Activated T-cell treated with anti-CD3 and anti-CD28 coated beads, Interleukin-2, amount 50 U/mL, for 4 hours (primary cell): ENCODE data around the gene SSBP3. TPM values are rescaled to one million over a fixed set of nuclear protein-coding genes. Genes with fewer than 3 reads are reported as not detected.
"Not testable (repeated sequence)": the region's sequence is repeated elsewhere in the genome, so short reads cannot be mapped to it uniquely, and the experiment has no call there.

Source experiments
- ATAC-seq, 2 donors: fragments of 200-7000 bp; cut with Tn5 transposase; one replicate each; pipeline ENCODE4 v1.10.0; 2021
- DNase-seq: peaks from one replicate; pipeline ENCODE4 v3.0.0-alpha.2; 2020
- H3K27me3 Mint-ChIP-seq: one replicate; pipeline ENCODE4 v1.8.0; 2021; ENCODE audit warnings: low read depth, mixed read lengths
- H3K36me3 Mint-ChIP-seq: one replicate; pipeline ENCODE4 v1.8.0; 2022; ENCODE audit warnings: mixed read lengths; ENCODE audit not compliant: insufficient read depth
- H3K4me1 Mint-ChIP-seq: one replicate; pipeline ENCODE4 v1.8.0; 2021; ENCODE audit warnings: low read depth, mixed read lengths
- H3K4me3 Mint-ChIP-seq: one replicate; pipeline ENCODE4 v1.8.0; 2021; ENCODE audit warnings: mild to moderate bottlenecking, moderate library complexity, mixed read lengths
- H3K9me3 Mint-ChIP-seq: one replicate; pipeline ENCODE4 v1.8.0; 2021; ENCODE audit warnings: mixed read lengths
- total RNA-seq, 3 donors: library from RNA; stranded (reverse); gene quantifications; one replicate each; pipeline ENCODE4 v1.2.1, GENCODE V29; 2021

The SSBP3 gene
- total RNA-seq, 3 donors from 2014 or later = 36.2 to 39.1 (median 37.5) TPM

GRCh38 chr1:54421101-54421504 lies 14.9 kb upstream of the SSBP3 start:
- no peak for ATAC-seq
- no peak overlapping the region for H3K4me3 Mint-ChIP-seq
- peaks cover 3% of the 10 kb centered on the region for H3K27me3 Mint-ChIP-seq
- no peaks in the 10 kb centered on the region for H3K9me3 Mint-ChIP-seq
- H3K4me1 Mint-ChIP-seq = peaks cover 3% of the 10 kb centered on the region
- no peaks in the 10 kb centered on the region for H3K36me3 Mint-ChIP-seq
- no peak for DNase-seq

- DNase-seq, ATAC-seq, H3K4me1 Mint-ChIP-seq, H3K27me3 Mint-ChIP-seq, H3K4me3 Mint-ChIP-seq, H3K9me3 Mint-ChIP-seq, H3K36me3 Mint-ChIP-seq: not testable (repeated sequence)
Measured at GRCh38 chr1:54418598-54418997, 12.4 kb upstream of the SSBP3 start.

- Mint-ChIP-seq H3K27me3 (peaks cover 1% of the 10 kb centered on the region), H3K36me3 (no peaks in the 10 kb centered on the region), H3K9me3 (no peaks in the 10 kb centered on the region), H3K4me1 (peaks cover 20% of the 10 kb centered on the region), H3K4me3 (no peak overlapping the region)
- DNase-seq (no peak), ATAC-seq (no peak)
Measured at GRCh38 chr1:54417123-54417522, 10.9 kb upstream of the SSBP3 start.

GRCh38 chr1:54416435-54416834 lies 10.2 kb upstream of the SSBP3 start:
- H3K27me3 Mint-ChIP-seq = no peaks in the 10 kb centered on the region
- ATAC-seq = no peak
- no peak overlapping the region for H3K4me3 Mint-ChIP-seq
- no peak for DNase-seq
- H3K36me3 Mint-ChIP-seq = no peaks in the 10 kb centered on the region
- H3K4me1 Mint-ChIP-seq = peaks cover 20% of the 10 kb centered on the region
- no peaks in the 10 kb centered on the region for H3K9me3 Mint-ChIP-seq

GRCh38 chr1:54415991-54416390 lies 9.8 kb upstream of the SSBP3 start:
- H3K4me3 Mint-ChIP-seq = no peak overlapping the region
- no peaks in the 10 kb centered on the region for H3K36me3 Mint-ChIP-seq
- DNase-seq (no peak), ATAC-seq (no peak)
- no peaks in the 10 kb centered on the region for H3K27me3 Mint-ChIP-seq
- no peaks in the 10 kb centered on the region for H3K9me3 Mint-ChIP-seq
- H3K4me1 Mint-ChIP-seq = peaks cover 20% of the 10 kb centered on the region

GRCh38 chr1:54415533-54415932 lies 9.3 kb upstream of the SSBP3 start:
- no peak overlapping the region for H3K4me3 Mint-ChIP-seq
- H3K36me3 Mint-ChIP-seq = no peaks in the 10 kb centered on the region
- DNase-seq = no peak
- ATAC-seq = no peak
- H3K27me3 Mint-ChIP-seq = no peaks in the 10 kb centered on the region
- H3K9me3 Mint-ChIP-seq = no peaks in the 10 kb centered on the region
- peaks cover 20% of the 10 kb centered on the region for H3K4me1 Mint-ChIP-seq

- no peak for DNase-seq
Measured at GRCh38 chr1:54413732-54414131, 7.5 kb upstream of the SSBP3 start.

GRCh38 chr1:54413295-54413694 lies 7.1 kb upstream of the SSBP3 start:
- Mint-ChIP-seq H3K9me3 (no peaks in the 10 kb centered on the region), H3K36me3 (no peaks in the 10 kb centered on the region), H3K4me1 (peaks cover 37% of the 10 kb centered on the region), H3K4me3 (peak overlapping the region; percentile 45), H3K27me3 (no peaks in the 10 kb centered on the region)
- peak; percentile 19 to 24 for ATAC-seq
- DNase-seq = no peak

More at GRCh38 chr1:54413732-54414131, 7.5 kb upstream of the SSBP3 start:
- no peaks in the 10 kb centered on the region for H3K36me3 Mint-ChIP-seq
- ATAC-seq = no peak
- no peaks in the 10 kb centered on the region for H3K27me3 Mint-ChIP-seq
- H3K4me3 Mint-ChIP-seq = no peak overlapping the region
- H3K4me1 Mint-ChIP-seq = peaks cover 33% of the 10 kb centered on the region
- H3K9me3 Mint-ChIP-seq = no peaks in the 10 kb centered on the region

- H3K9me3 Mint-ChIP-seq = no peaks in the 10 kb centered on the region
- no peak overlapping the region for H3K4me3 Mint-ChIP-seq
- H3K4me1 Mint-ChIP-seq = peaks cover 42% of the 10 kb centered on the region
- H3K27me3 Mint-ChIP-seq = no peaks in the 10 kb centered on the region
- H3K36me3 Mint-ChIP-seq = no peaks in the 10 kb centered on the region
- ATAC-seq (no peak), DNase-seq (no peak)
Measured at GRCh38 chr1:54410359-54410758, 4.2 kb upstream of the SSBP3 start.

- Mint-ChIP-seq H3K36me3 (no peaks in the 10 kb centered on the region), H3K27me3 (no peaks in the 10 kb centered on the region), H3K9me3 (no peaks in the 10 kb centered on the region), H3K4me1 (peaks cover 47% of the 10 kb centered on the region), H3K4me3 (no peak overlapping the region)
- peak; percentile 27 for ATAC-seq
- DNase-seq = no peak
Measured at GRCh38 chr1:54409156-54410142, 3.3 kb upstream of the SSBP3 start.

GRCh38 chr1:54408147-54409066 lies 2.2 kb upstream of the SSBP3 start:
- Mint-ChIP-seq H3K36me3 (peaks cover 5% of the 10 kb centered on the region), H3K9me3 (no peaks in the 10 kb centered on the region), H3K4me1 (peaks cover 50% of the 10 kb centered on the region), H3K27me3 (no peaks in the 10 kb centered on the region), H3K4me3 (peak overlapping the region; percentile 88)
- DNase-seq = no peak
- no peak for ATAC-seq

GRCh38 chr1:54407404-54408146 lies 1.4 kb upstream of the SSBP3 start:
- H3K36me3 Mint-ChIP-seq = peaks cover 7% of the 10 kb centered on the region
- peaks cover 51% of the 10 kb centered on the region for H3K4me1 Mint-ChIP-seq
- DNase-seq (peak; percentile 47), ATAC-seq (peak in 1 of 2 donors; percentile 25)
- no peaks in the 10 kb centered on the region for H3K9me3 Mint-ChIP-seq
- H3K27me3 Mint-ChIP-seq = no peaks in the 10 kb centered on the region
- peak overlapping the region; percentile 88 for H3K4me3 Mint-ChIP-seq

- Mint-ChIP-seq H3K4me1 (peaks cover 51% of the 10 kb centered on the region), H3K36me3 (peaks cover 9% of the 10 kb centered on the region), H3K4me3 (peak overlapping the region; percentile 88), H3K27me3 (no peaks in the 10 kb centered on the region), H3K9me3 (no peaks in the 10 kb centered on the region)
- no peak for ATAC-seq
- no peak for DNase-seq
Measured at GRCh38 chr1:54407154-54407403, 885 bp upstream of the SSBP3 start.

- H3K27me3 Mint-ChIP-seq = no peaks in the 10 kb centered on the region
- H3K4me3 Mint-ChIP-seq = peak overlapping the region; percentile 54
- DNase-seq = no peak
- no peak for ATAC-seq
- H3K4me1 Mint-ChIP-seq = peaks cover 62% of the 10 kb centered on the region
- no peaks in the 10 kb centered on the region for H3K9me3 Mint-ChIP-seq
- H3K36me3 Mint-ChIP-seq = peaks cover 20% of the 10 kb centered on the region
Measured at GRCh38 chr1:54405898-54406293, 298 bp downstream of the SSBP3 start.
